Smooth muscle cell (in vitro differentiated cells): ENCODE data around the gene GGA1. TPM values are rescaled to one million over a fixed set of nuclear protein-coding genes. Genes with fewer than 3 reads are reported as not detected.

Experiments
- DNase-seq: peaks from one replicate; lab custom pipeline; 2025; ENCODE audit not compliant: unreplicated experiment; lab: John Stamatoyannopoulos, UW
- H2AFZ ChIP-seq: fragments of 200-600 bp; sonication (generic); 2 replicates; pipeline ENCODE4 v1.6.0; 2016; ENCODE audit warnings: antibody characterized with exemption, low read depth, mild to moderate bottlenecking
- H3F3A ChIP-seq: fragments of 200-600 bp; sonication (generic); 2 replicates; pipeline ENCODE4 v1.6.0; 2017; ENCODE audit warnings: antibody characterized with exemption, low read depth
- H3K27ac ChIP-seq: fragments of 200-600 bp; sonication (generic); 2 replicates; pipeline ENCODE4 v1.5.1; 2016; ENCODE audit warnings: low read depth, mild to moderate bottlenecking
- H3K27me3 ChIP-seq: fragments of 200-600 bp; sonication (generic); 2 replicates; pipeline ENCODE4 v1.6.1; 2016; ENCODE audit warnings: low read depth, mild to moderate bottlenecking
- H3K36me3 ChIP-seq: fragments of 200-600 bp; sonication (generic); 2 replicates; pipeline ENCODE4 v1.5.1; 2016; ENCODE audit warnings: low read depth
- H3K4me1 ChIP-seq: fragments of 200-600 bp; sonication (generic); 2 replicates; pipeline ENCODE4 v1.5.1; 2016; ENCODE audit warnings: low read depth
- H3K4me2 ChIP-seq: fragments of 200-600 bp; sonication (generic); 2 replicates; pipeline ENCODE4 v1.6.0; 2016; ENCODE audit warnings: mild to moderate bottlenecking
- H3K4me3 ChIP-seq: fragments of 200-600 bp; sonication (generic); 2 replicates; pipeline ENCODE4 v1.5.1; 2016; ENCODE audit warnings: mild to moderate bottlenecking
- H3K79me2 ChIP-seq: fragments of 200-600 bp; sonication (generic); 2 replicates; pipeline ENCODE4 v1.6.0; 2016; ENCODE audit warnings: low read depth, mild to moderate bottlenecking
- H3K9ac ChIP-seq: fragments of 200-600 bp; sonication (generic); 2 replicates; pipeline ENCODE4 v1.6.0; 2016; ENCODE audit warnings: low read depth
- H3K9me3 ChIP-seq: fragments of 200-600 bp; sonication (generic); replicated peaks from 2 replicates; pipeline ENCODE4 v1.5.1; 2016; ENCODE audit warnings: low read depth
- H4K20me1 ChIP-seq: fragments of 200-600 bp; sonication (generic); 2 replicates; pipeline ENCODE4 v1.6.0; 2016; ENCODE audit warnings: low read depth
- CTCF ChIP-seq: fragments of 200-600 bp; sonication (generic); IDR thresholded peaks from 2 replicates; pipeline ENCODE4 v1.5.1; 2017; ENCODE audit warnings: borderline replicate concordance, mild to moderate bottlenecking, antibody characterized with exemption; ENCODE audit not compliant: insufficient read depth, poor library complexity, severe bottlenecking
- WGBS: methylation state at CpG from one replicate; pipeline ENCODE4 v1.1.7; 2016; ENCODE audit warnings: low lambda C conversion rate; 5-methylcytosine and 5-hydroxymethylcytosine counted together
- polyA plus RNA-seq: library from polyadenylated mRNA; unstranded; fragments of >200 nt; fragmentation: Nextera tagmentation; extraction: Ambion mirVana; gene quantifications from 2 replicates; pipeline ENCODE4 v1.2.1, GENCODE V29; 2016
- total RNA-seq: library from RNA; depleted of rRNA; stranded (reverse); fragments of >200 nt; gene quantifications from 2 replicates; pipeline ENCODE4 v1.2.3, GENCODE V29; 2014

Gene GGA1
- total RNA-seq (15.6 and 27.3 TPM in 2 replicates), polyA plus RNA-seq (44.0 and 59.6 TPM in 2 replicates)

GRCh38 chr22:37608477-37609239 lies at the start of gene GGA1:
Gene GGA1, plus strand, starts transcription at chr22:37608834. Its CDS starts 27 bp downstream, at chr22:37608861.
- no peak for TF ChIP-seq CTCF
- peaks cover 8% of the 10 kb centered on the region for H3K4me1 ChIP-seq
- H3K4me2 ChIP-seq, result peak within 1 kb of the TSS; percentile 96
- H3K9ac ChIP-seq, result peak within 1 kb of the TSS; percentile 90
- H3K27me3 ChIP-seq, result no peaks in the 10 kb centered on the region
- under 1% methylated on average over 46 of the region's 82 CpGs for WGBS
- H3K27ac ChIP-seq, result peak within 1 kb of the TSS; percentile 96
- H3K9me3 ChIP-seq, result no peaks in the 10 kb centered on the region
- H3K4me3 ChIP-seq, result peak within 1 kb of the TSS; percentile 89
- H2AFZ ChIP-seq, result peak within 1 kb of the TSS; percentile 82
- H4K20me1 ChIP-seq, result no peaks in the 10 kb centered on the region
- DNase-seq, result peak; percentile 90
- H3F3A ChIP-seq, result peaks cover 2% of the 10 kb centered on the region
- no peaks in the 10 kb centered on the region for H3K36me3 ChIP-seq
- peaks cover 28% of the 10 kb centered on the region for H3K79me2 ChIP-seq

- peak overlapping the region; percentile 96 for H3K27ac ChIP-seq
- TF ChIP-seq CTCF, result no peak
- WGBS, result 60% methylated on average over 6 of the region's 6 CpGs
- H3K4me1 ChIP-seq, result peaks cover 31% of the 10 kb centered on the region
- no peaks in the 10 kb centered on the region for H3K9me3 ChIP-seq
- H4K20me1 ChIP-seq, result peaks cover 32% of the 10 kb centered on the region
- H3K4me3 ChIP-seq, result peak overlapping the region; percentile 77
- no peaks in the 10 kb centered on the region for H3K27me3 ChIP-seq
- H3K36me3 ChIP-seq, result no peaks in the 10 kb centered on the region
- H3K9ac ChIP-seq, result peak overlapping the region; percentile 27
- peaks cover 37% of the 10 kb centered on the region for H3F3A ChIP-seq
- H3K4me2 ChIP-seq, result peak overlapping the region; percentile 95
- no peak overlapping the region for H2AFZ ChIP-seq
- no peak for DNase-seq
- peaks cover 35% of the 10 kb centered on the region for H3K79me2 ChIP-seq
These were observed 49.1 kb upstream of the GGA1 start for GRCh38 chr22:37559521-37559900.

- Histone ChIP-seq H3K36me3 (no peaks in the 10 kb centered on the region), H3K9ac (peak within 1 kb of the TSS; percentile 96), H2AFZ (peak within 1 kb of the TSS; percentile 55), H3F3A (peaks cover 39% of the 10 kb centered on the region), H3K4me2 (peak within 1 kb of the TSS; percentile 95), H3K4me3 (peak within 1 kb of the TSS; percentile 77), H3K27me3 (no peaks in the 10 kb centered on the region), H3K9me3 (no peaks in the 10 kb centered on the region), H3K27ac (peak within 1 kb of the TSS; percentile 96), H3K79me2 (peaks cover 41% of the 10 kb centered on the region), H4K20me1 (peaks cover 37% of the 10 kb centered on the region), H3K4me1 (peaks cover 31% of the 10 kb centered on the region)
- WGBS, result 9% methylated on average over 35 of the region's 76 CpGs
- no peak for DNase-seq
- TF ChIP-seq CTCF, result no peak
These were observed 48.6 kb upstream of the GGA1 start, which contains the start of gene CDC42EP1 for GRCh38 chr22:37559901-37560607. Gene CDC42EP1, plus strand, starts transcription at chr22:37560480. Its CDS starts 5,870 bp downstream, at chr22:37566350.
